ENCODE results near the gene PDK2. TPM values are rescaled to one million over a fixed set of nuclear protein-coding genes. Genes with fewer than 3 reads are reported as not detected.

Gene PDK2
- total RNA-seq, 1 experiment from 2014 or later: 112 TPM

DNA sequence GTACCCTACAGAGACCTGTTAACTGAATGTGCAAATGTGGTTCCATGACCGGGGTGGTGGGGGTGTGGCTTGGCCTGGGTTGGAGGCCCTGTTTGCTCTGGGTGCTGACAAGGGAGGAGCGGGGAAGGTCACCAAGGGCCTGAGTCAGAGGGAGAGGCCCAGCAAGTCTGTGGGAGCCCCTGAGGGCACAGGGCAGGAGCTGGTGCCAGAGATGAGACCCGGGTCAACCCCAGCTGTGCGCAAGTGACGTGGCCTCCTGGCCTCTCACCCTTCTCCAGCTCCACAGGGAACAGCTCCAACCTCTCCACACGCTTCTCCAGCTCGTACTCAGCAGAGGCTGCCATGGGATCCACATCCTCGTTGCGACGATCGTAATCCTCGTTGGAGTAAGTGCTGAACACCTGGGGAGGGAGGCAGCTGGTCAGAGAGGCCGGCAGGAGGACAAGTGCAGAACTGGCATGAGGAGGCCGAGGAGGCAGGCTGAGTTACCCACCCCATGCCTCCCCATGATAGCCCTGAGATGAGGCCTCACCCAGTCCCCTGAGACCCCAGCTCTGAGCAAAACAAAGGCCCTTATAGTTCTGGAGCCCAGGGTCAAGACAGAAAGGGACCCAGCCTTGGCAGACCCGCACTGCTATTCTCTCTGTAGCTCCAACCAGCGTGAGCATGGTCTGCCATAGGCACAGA lies 49.8 kb downstream of the PDK2 start:
- in situ Hi-C loops (cut with HindIII; ENCODE audit: low sequenced_read_pairs): no loop called here
- DNase-seq (ENCODE audit: low spot score): no peak

DNA sequence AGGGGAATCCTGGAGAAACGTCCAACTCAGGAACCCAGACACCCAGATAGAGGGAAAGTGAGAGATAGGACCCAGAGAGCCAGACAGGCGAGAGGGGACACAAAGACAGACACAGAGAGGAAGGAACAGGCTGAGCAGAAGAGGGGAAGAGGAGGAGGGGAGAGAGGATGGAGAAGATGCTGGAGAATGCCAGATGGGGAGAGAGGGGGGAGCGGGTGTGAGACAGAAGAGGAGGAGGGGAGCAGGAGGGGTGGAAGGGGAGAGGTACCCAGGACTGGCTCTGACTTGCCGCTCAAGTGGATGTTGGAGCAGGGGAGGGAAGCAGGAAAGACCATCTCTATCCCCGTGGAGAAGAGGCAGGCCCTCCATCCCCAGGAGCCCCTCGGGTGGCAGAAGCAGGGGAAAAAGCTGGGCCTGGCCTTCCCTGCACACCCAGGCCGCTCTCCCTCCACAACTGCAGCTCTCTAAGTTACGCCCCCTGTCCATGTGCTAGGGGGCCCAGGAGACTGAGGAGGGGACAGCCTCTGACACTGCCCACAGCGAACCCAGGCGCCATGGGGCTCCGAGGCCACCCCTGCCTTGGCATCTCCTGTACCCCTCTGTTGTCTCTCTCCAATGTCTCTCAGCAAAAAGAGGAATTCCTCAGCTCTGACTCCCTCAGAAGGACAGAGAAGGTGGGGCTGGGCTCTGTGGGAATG lies 50.5 kb downstream of the PDK2 start:
- in situ Hi-C loops (cut with HindIII; ENCODE audit: low sequenced_read_pairs): no loop called here
- DNase-seq (ENCODE audit: low spot score): no peak

DNA sequence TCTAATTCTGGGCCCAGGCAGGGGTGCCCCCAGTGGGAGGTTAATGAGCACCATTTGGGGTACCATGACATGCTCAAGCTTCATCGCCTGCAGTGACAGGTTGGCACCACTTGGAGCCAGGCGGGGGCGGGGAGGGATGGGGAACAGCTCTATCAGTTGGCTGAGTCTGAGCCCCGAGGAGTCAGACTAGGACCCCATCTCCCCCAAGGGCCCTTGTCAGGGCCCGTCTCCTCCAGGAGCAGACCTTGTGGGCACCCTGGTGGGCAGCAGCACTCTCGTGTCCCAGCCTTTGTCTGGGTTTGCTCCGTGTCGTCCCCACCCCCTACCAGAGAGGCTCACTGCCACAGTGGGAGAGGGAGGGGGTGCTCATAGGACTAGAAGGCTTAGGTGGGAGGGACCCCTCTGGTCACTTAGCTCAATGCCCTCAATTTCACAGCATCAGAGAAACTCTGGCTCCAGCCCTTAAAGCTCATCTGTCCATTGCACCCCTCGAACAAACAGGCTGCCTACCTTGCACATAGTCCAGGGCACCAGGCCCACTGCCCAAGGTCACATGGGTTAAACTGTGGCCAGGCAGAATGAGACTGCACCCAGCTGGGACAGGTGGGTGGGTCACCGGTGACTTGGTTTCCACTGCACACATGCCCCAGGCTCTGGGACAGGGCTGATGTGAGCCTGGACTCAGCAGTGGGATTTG lies 51.2 kb downstream of the PDK2 start:
- in situ Hi-C loops (cut with HindIII; ENCODE audit: low sequenced_read_pairs): no loop called here
- DNase-seq (ENCODE audit: low spot score): no peak

DNA sequence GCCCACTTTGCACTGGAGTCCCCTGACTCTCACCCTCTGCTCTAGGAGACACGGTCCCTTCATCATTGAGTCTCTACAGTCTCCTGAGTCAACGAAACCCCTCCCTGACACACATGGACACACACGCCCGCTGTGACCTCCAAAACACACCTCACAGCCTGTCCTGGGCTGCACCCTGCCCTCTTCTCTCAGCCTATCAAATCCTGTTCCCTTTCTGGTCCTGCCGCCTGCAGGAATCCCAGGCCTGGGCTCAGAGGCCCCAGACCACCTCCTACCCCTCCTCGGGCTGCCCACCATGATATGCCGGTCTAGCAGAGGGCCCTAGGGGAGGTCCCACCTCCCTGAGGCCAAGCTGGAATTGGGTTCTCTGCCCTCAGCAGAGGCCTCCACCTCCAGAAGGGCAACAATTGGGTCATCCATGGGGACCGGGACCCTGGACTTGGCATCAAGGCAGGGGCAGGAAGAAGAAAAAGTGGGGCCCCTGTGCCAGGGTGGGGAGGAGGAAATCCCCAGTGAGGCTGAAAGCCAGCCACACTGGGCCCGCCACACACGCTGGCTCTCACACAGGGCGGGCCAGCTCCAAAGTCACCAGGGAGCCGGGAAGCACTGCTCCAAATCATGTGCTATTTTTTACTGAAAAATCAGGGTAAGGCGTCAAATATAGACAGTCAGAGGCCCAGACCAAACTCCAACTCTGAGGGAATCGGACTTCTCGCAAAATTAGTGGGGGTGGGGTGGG lies 51.9 kb downstream of the PDK2 start:
- DNase-seq (ENCODE audit: low spot score): no peak
- in situ Hi-C loops (cut with HindIII; ENCODE audit: low sequenced_read_pairs): no loop called here

DNA sequence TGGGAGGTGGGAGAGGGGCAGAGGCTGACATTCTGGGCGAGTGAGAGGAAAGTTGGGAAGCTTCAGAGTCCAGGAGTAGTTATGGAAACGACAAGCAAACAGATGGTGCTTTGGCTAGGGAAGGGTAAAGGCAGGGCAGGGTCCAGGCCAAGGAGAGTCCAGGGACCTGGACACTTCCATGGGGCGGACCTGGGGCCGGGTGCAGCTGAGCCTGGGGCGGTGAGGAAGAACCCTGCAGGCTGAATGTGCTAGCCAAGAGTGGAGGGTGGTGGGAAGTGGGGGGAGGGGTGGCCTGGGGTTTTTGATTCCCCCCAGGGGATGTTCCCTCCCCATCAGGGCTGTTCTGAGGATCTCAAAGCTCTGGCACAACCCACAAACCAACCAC lies 52.7 kb downstream of the PDK2 start:
- DNase-seq (ENCODE audit: low spot score): no peak
- in situ Hi-C loops (cut with HindIII; ENCODE audit: low sequenced_read_pairs): no loop called here

DNA sequence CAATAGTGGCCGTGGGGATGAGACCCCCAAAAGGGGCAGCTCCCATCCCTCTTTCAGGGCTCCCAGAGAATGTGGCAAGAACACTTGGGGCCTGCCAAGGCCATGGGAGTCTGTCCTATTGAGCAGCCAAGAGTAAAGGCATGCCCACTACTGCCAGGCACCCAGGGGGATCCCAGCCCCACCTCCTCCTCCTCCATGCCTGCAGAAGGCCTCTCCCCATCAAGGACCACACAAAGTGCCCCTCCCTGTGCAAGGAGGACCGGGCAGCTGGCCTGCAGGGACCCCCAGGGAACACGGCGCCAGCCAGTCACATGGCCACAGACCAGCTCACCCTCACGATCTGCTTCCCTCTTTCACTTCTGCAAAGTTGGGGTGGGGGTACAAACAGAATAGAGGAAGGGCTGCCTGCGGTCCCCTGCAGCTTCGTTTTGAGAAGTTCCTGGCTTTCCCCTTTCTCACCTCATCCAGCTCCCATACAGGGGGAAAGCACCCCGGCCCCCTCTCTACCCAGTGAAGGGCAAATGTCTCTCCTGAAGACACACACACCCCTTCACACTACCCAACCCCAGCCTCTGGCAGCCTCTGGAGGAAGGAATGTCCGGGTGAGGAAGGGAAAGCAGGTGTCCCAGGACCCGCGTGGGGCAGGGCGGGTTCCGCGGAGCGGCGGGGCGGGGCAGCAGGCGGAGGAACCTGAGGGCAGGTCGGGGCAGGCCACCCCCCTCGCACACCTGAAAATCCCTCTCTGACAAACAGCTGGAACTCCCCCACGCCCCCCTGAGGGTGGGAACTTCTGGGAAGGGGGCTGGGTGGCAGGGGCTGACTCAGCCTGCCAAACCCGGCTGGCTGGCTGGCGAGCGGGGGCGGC lies 53.3 kb downstream of the PDK2 start:
- in situ Hi-C loops (cut with HindIII; ENCODE audit: low sequenced_read_pairs): no loop called here
- DNase-seq (ENCODE audit: low spot score): no peak

DNA sequence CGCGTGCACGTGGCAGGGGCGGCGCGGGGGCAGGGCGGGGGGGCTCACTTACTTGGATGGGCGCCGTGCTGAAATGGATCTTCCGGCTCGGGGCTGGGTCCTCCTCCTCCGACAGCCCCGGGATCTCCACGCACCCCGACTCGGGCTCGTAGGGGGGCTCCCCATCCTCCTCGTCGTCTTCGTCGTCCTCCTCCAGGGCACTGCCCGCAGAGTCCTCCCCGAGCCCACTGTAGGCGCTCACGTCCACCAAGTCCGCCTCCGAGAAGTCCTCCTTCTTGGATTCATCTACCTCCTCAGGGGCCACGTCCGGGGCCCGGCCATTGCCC lies 53.9 kb downstream of the PDK2 start:
- no peak for DNase-seq (ENCODE audit: low spot score)
- in situ Hi-C loops (cut with HindIII; ENCODE audit: low sequenced_read_pairs): no loop called here

DNA sequence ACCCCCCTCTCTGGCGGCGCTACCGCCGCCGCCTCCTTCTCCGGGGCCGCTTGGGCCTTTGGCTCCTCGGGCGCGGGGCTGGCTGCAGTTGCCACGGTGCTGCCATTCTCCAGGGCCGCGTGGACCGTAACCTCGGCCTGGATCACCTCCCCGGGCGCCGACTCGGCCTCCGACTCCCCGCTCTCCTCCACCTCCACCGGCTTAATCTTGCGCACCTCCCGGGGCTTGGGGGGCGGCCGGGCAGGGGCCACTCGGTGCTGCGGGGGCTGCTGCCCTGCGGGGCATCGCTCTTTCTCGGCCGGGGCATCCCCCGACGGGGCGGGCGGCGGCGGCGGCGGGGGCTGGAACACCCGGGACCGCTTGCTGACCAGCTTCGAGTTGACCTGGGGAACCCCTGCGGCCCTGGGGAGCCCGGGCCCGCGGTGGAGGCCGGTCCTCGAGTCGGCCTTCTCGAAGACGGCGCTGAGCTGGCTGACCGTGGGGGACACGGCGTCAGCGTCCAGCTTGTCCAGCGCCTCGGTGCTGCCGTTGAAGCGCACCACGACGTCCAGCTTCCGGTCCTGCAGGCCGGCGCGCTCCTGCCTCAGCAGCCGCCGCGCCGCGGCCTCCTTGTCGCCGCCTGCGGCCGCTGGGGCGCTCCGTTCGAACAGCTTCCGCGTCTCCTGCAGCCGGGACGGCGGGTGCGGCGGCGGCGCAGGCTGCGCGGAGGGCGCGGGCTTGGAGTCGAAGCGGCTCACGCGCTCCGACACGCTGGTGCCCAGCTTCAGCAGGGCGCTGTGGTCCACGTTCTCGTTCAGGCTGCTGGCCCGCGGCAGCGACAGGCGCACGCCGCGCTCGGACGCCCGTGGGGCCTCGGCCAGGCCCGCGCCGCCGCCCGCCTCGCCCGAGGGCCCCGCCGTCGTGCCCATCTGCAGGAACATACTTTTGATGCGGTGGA lies 54.5 kb downstream of the PDK2 start:
- DNase-seq (ENCODE audit: low spot score): peak; percentile 62
- in situ Hi-C loops (cut with HindIII; ENCODE audit: low sequenced_read_pairs): no loop called here

DNA sequence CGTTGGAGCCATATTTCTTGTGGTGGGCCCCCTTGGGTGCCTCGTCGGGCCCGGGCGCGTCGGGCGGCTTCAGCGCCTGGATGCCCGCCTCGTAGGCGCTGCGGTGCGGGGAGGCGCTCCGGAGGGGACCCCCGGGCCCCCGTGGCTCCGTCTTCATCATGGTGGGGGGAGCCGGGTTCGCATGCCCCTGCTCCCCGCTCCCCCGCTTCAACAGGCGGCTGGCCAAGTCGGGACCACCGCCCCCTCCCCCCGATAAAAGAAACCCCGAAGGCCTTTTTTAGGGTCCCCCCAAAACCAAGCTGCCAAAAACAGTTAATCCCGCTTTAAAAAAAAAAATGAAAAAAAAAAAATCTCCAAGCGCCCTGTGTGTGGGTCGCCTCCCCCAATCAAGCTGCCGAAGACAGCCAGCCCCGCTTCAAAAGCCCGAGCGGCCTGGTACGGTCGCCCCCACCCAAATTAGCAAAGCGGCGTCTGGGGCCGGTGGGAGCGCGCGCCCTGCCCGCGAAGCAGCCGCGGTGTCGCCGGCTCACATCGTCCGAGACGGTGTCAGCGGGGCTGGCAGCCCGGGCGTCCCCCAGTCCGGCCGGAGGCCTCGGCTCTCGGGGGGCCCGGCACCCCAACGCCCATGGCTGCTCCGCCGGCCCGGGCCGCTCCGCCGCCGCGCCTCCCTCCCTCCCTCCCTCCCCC lies 55.3 kb downstream of the PDK2 start, which contains the start of gene PPP1R9B:
Gene PPP1R9B (minus strand): TSS at position 324 of the 687 bp plus-strand sequence. CDS start 164 bp downstream, at position 160.
- in situ Hi-C loops (cut with HindIII; ENCODE audit: low sequenced_read_pairs): no loop called here
- no peak for DNase-seq (ENCODE audit: low spot score)

DNA sequence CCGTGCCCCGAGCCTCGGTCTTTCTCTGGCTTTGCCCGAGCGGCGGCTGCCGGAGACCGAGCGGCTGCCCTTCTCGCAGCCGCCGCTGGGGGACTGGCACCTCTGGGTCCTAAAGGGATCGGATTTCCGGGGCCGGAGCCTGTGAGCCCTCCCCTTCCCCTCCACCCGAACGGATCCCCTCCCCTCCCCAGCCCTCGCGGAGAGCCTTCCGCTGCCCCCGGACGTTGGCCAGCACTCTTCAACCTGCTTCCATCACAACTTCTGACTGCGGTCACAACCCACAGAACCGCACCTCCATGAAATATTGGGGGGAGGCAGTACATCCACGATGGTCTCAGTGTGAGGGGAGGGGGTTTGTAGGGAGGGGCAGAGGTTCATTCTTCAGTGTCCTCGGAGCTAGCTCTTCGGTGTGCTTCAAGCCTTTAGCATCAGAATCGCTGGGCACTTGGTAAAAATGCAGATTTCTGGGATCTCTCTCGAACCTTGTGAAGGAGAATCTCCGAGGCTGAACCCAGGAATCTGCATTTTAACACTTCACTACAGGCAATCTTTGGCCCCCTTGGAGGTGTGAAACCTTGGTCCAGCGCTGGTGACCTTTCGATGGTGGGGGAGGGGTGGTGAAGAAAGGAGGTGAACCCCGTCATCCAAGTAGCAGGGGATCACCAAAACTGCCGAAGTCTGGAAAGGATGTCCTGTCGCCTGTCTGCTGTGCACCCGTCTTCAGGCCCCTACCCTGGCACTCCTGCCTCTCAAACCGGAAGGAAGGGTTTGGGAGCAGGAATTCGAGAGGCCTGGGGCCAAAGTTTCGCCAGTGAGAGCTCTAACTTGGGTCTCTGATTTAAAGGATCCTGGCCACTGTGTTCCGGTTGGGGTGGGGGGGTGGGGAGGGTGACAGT lies 56.1 kb downstream of the PDK2 start:
- in situ Hi-C loops (cut with HindIII; ENCODE audit: low sequenced_read_pairs): no loop called here
- peak; percentile 91 for DNase-seq (ENCODE audit: low spot score)

DNA sequence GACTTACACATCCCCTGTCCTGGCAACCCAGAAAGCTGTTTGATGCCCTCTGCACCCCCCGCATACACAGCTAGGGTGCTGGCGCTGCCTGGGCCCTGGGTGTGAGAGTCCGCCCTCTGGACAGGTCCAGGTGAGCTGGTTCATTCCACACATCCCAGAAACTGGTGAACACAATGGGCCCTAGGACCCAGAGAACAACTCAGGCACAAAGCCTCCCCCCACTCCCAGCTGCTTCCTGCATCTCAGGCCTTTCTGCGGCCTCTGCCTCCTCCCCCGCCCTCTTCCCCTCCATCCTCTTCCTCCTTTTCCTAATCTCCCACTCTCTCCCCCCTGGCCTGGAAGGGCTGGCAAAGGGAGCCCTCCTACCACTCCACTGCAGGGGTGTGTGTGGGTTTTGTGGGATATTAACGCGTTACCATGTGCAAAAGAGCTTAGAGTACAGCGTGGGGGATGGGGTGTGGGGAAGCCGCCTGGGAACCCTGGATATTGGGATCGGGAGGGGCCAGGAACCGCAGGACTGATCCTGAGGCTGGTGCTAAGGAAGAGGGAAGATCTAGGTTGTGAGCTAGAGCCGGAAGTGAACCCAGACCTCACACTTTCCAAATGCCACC lies 56.9 kb downstream of the PDK2 start:
- peak; percentile 98 for DNase-seq (ENCODE audit: low spot score)
- in situ Hi-C loops (cut with HindIII; ENCODE audit: low sequenced_read_pairs): no loop called here

DNA sequence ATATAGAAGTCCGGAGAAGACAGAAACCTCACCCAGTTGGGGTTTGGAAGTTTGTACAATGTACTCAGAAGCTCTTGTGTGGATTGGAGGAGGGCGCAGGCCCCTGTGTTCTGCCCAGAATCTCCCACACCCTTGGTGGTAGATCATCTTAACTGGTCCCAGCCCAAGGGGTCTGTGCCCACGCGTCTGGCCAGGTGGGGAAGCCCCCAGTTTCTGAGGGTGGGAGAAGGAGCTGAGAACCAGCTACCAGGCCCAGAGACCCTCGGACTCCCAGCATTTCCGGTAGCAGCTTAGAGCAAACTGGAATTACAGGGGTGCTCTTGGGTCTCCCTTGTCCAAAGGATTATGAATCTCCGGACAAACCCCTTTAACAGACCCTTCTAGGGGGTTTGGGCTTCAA lies 57.6 kb downstream of the PDK2 start:
- DNase-seq (ENCODE audit: low spot score): no peak
- in situ Hi-C loops (cut with HindIII; ENCODE audit: low sequenced_read_pairs): no loop called here

DNA sequence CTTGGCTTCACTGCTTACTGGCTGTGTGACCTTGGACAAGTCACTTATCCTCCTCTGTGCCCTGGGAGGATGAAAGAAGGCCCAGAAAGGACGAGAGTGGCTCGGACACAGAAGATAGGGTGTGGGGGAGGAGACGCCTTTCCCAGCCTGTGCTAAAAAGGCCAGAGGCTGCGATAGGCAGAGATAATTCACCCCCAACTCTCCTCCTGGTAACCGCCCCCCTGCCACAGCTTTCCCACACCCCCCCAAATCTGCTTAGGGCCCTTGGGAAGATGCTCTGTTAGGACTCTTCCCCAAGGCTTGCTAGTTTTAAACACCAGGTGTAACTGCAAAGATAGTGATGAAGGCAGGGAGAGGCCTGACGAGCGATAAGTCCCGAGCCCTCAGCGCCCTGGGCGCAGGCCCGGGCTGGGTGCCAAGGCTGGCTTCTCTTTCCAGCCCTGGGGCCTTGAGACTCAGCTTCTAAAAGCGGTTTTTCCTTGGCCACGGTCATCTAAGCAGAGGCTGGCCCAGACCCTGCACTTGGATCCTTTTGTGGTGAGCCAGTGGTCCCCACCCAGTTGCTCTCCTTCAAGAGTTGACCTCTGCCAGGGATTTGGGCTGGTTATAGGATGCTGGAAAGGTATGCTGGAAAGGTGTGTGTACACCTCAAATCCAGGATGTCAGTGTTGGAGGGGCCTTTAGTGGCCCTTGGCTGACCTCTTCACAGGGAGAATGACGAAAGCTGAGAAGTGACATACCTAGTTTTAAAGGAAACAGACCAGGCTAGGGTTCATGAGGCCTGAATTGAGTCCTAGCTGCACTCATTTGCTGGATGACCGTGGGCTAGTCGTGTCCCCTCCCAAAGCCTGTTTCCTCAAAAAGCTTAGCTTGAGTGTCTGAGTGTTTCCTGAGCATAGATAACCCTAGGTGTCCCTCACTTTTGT lies 58.8 kb downstream of the PDK2 start:
- DNase-seq (ENCODE audit: low spot score): no peak
- in situ Hi-C loops (cut with HindIII; ENCODE audit: low sequenced_read_pairs): no loop called here

DNA sequence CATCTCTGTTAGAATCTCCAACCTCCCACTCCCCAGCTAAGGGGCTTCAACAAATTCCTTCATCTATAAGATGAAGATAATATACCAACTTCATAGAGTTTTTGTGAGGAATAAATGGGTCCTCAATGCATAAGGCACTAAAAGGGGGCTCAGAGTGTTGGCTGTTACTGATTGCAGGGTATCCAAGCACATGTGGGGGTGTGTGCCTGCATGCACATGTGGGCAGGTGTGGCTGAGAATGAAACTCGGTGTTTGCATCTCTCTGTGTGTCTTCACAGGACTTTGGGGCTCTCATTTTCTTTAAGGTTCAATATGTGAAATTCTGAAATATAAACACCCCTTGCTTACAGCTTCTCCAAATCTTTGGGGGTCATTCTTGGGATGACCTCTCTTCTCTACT lies 59.5 kb downstream of the PDK2 start:
- in situ Hi-C loops (cut with HindIII; ENCODE audit: low sequenced_read_pairs): no loop called here
- DNase-seq (ENCODE audit: low spot score): no peak
